Panc1 (cell line): Measurements from ENCODE around the gene IL21R.

ENCODE experiments used
- CTCF ChIP-seq: fragments of 450-650 bp; IDR thresholded peaks from 2 replicates; pipeline ENCODE4 v1.5.1; 2017; ENCODE audit warnings: mild to moderate bottlenecking
- REST ChIP-seq, 2 experiments: IDR thresholded peaks; 2 replicates each; pipeline ENCODE4 v1.6.1; 2011 to 2012; ENCODE audit warnings: low read depth in 2 of 2, control low read depth in 1 of 2, low read length in 1 of 2, mild to moderate bottlenecking in 1 of 2, moderate library complexity in 1 of 2; ENCODE audit not compliant: insufficient read depth in 1 of 2

- TF ChIP-seq CTCF (no peak), REST (IDR thresholded peaks at IDR 0.05; ENCODE audit: insufficient read depth in 1 of 2, low read depth in 2 of 2, low read length in 1 of 2) (no peak)
These were observed 81.7 kb downstream of the IL21R start for GRCh38 chr16:27483624-27484023.
